NCI-H146 (cell line): Measurements from ENCODE around the gene CYP27B1.
"Not testable (repeated sequence)": the region's sequence is repeated elsewhere in the genome, so short reads cannot be mapped to it uniquely, and the experiment has no call there.

Experiments used
- DNase-seq: peaks from one replicate; lab custom pipeline; 2025; lab: John Stamatoyannopoulos, UW

Gene CYP27B1

GRCh38 chr12:57720606-57721595 lies 46.0 kb downstream of the CYP27B1 start:
- no peak for DNase-seq

GRCh38 chr12:57719777-57720605 lies 46.9 kb downstream of the CYP27B1 start:
- no peak for DNase-seq

GRCh38 chr12:57718641-57719528 lies 48.0 kb downstream of the CYP27B1 start:
- no peak for DNase-seq

- DNase-seq = no peak
Measured at GRCh38 chr12:57717846-57718640, 48.8 kb downstream of the CYP27B1 start.

GRCh38 chr12:57717131-57717530 lies 49.7 kb downstream of the CYP27B1 start:
- no peak for DNase-seq

- no peak for DNase-seq
Measured at GRCh38 chr12:57716305-57716704, 50.6 kb downstream of the CYP27B1 start.

GRCh38 chr12:57715786-57716185 lies 51.1 kb downstream of the CYP27B1 start:
- DNase-seq = no peak

- DNase-seq = not testable (repeated sequence)
Measured at GRCh38 chr12:57715036-57715748, 51.7 kb downstream of the CYP27B1 start.

- DNase-seq = no peak
Measured at GRCh38 chr12:57713209-57713608, 53.7 kb downstream of the CYP27B1 start.

- DNase-seq = no peak
Measured at GRCh38 chr12:57712701-57713100, 54.2 kb downstream of the CYP27B1 start.
